Right atrium auricular region (tissue), 2 donors: ENCODE results near the gene CDKN2AIPNL. TPM values are rescaled to one million over a fixed set of nuclear protein-coding genes. Genes with fewer than 3 reads are reported as not detected.

Experiments used
- DNase-seq: peaks from one replicate; pipeline ENCODE4 v3.0.0-alpha.2; 2019; ENCODE audit warnings: low spot score
- H3K27ac ChIP-seq, 2 donors: fragments of 200-600 bp; sonication (generic); 1 replicate in 1 of 2; 2 replicates in 1 of 2; pipeline ENCODE4 v1.5.1; 2016 to 2019
- H3K27me3 ChIP-seq, 2 donors: fragments of 200-600 bp; sonication (generic); one replicate each; pipeline versions ENCODE4 v1.5.1 to v1.6.0; 2017 to 2019
- H3K36me3 ChIP-seq: fragments of 200-600 bp; sonication (generic); one replicate; pipeline ENCODE4 v1.5.1; 2016
- H3K4me1 ChIP-seq, 2 donors: fragments of 200-600 bp; sonication (generic); one replicate each; pipeline versions ENCODE4 v1.5.1 to v1.6.0; 2017 to 2019
- H3K4me3 ChIP-seq, 2 donors: fragments of 200-600 bp; sonication (generic); 1 replicate in 1 of 2; 2 replicates in 1 of 2; pipeline ENCODE4 v1.5.1; 2017 to 2019; ENCODE audit warnings: mild to moderate bottlenecking in 1 of 2, moderate library complexity in 1 of 2
- H3K9me3 ChIP-seq, 2 donors: fragments of 200-600 bp; sonication (generic); one replicate each; pipeline ENCODE4 v1.5.1; 2019
- CTCF ChIP-seq, 2 donors: fragments of 200-600 bp; sonication (generic); IDR thresholded peaks; one replicate each; pipeline ENCODE4 v1.5.1; 2019; ENCODE audit warnings: antibody characterized with exemption in 2 of 2
- total RNA-seq, 2 donors: library from RNA; depleted of rRNA; stranded (reverse); fragments of >200 nt; gene quantifications; one replicate each; pipeline ENCODE4 v1.1.0, GENCODE V29; 2016

The CDKN2AIPNL gene
- total RNA-seq, 2 donors from 2014 or later = 28.2 to 32.8 TPM

GRCh38 chr5:134411228-134411545 is 494 bp downstream of the CDKN2AIPNL start:
- H3K36me3 ChIP-seq = peaks cover 3% of the 10 kb centered on the region
- no peaks in the 10 kb centered on the region for H3K27me3 ChIP-seq
- H3K27ac ChIP-seq = peak overlapping the region; percentile 85
- peak overlapping the region; percentile 49 to 75 for H3K4me3 ChIP-seq
- DNase-seq = no peak
- TF ChIP-seq CTCF (IDR thresholded peaks at IDR 0.05) = no peak
- peaks cover 0 to 36% of the 10 kb centered on the region in 2 donors for H3K4me1 ChIP-seq
- H3K9me3 ChIP-seq = no peaks in the 10 kb centered on the region

DNA sequence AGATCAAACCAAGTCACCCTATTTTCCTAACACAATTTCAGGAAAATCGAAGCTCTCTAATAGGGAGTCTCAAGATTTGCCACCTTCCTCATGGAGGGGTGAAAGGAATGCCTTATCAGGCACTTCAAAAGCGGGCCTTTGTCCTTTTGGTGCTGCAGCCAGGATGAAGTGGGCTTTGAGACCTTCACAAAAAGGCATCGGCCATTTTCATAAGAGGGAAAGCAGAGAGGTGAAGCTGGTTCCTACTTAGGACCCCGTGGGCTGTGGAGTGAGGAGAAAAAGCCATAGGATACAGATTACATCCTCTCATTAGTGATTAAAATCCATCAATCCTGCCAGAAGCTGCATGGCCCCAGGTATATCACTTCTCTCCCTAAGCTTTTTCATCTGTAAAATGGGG is 859 bp downstream of the CDKN2AIPNL start:
- Histone ChIP-seq H3K4me1 (peaks cover 0 to 36% of the 10 kb centered on the region in 2 donors), H3K27me3 (no peaks in the 10 kb centered on the region), H3K9me3 (no peaks in the 10 kb centered on the region), H3K36me3 (peaks cover 3% of the 10 kb centered on the region), H3K27ac (no peak overlapping the region), H3K4me3 (peak overlapping the region; percentile 49 to 75)
- no peak for DNase-seq
- no peak for TF ChIP-seq CTCF (IDR thresholded peaks at IDR 0.05)

GRCh38 chr5:134409321-134409720 is 2.4 kb downstream of the CDKN2AIPNL start:
- Histone ChIP-seq H3K9me3 (no peaks in the 10 kb centered on the region), H3K4me1 (peaks cover 0 to 36% of the 10 kb centered on the region in 2 donors), H3K27me3 (no peaks in the 10 kb centered on the region), H3K27ac (no peak overlapping the region), H3K36me3 (peaks cover 3% of the 10 kb centered on the region), H3K4me3 (no peak overlapping the region)
- DNase-seq = no peak
- no peak for TF ChIP-seq CTCF (IDR thresholded peaks at IDR 0.05)

DNA sequence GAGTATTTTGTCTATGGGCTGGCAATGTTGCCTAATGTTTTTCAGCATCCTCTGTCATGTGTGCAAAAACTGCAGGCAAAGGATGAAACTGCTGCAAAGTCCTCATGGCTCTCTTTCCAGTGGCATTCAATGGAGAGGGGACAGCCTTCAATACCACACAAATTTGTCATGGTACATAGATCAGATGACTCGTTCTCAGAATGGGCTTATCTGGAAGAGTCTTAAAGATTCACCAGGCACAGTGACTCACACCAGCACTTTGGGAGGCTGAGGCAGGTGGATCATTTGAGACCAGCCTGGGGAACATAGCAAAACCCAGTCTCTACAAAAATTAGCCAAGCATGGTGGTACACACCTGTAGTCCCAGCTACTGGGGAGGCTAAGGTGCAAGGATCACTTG is 5.3 kb downstream of the CDKN2AIPNL start:
- H3K27me3 ChIP-seq = no peaks in the 10 kb centered on the region
- H3K4me3 ChIP-seq = no peak overlapping the region
- H3K27ac ChIP-seq = no peak overlapping the region
- no peak for DNase-seq
- peaks cover 0 to 24% of the 10 kb centered on the region in 2 donors for H3K4me1 ChIP-seq
- no peak for TF ChIP-seq CTCF (IDR thresholded peaks at IDR 0.05)
- H3K36me3 ChIP-seq = peaks cover 15% of the 10 kb centered on the region
- H3K9me3 ChIP-seq = no peaks in the 10 kb centered on the region

DNA sequence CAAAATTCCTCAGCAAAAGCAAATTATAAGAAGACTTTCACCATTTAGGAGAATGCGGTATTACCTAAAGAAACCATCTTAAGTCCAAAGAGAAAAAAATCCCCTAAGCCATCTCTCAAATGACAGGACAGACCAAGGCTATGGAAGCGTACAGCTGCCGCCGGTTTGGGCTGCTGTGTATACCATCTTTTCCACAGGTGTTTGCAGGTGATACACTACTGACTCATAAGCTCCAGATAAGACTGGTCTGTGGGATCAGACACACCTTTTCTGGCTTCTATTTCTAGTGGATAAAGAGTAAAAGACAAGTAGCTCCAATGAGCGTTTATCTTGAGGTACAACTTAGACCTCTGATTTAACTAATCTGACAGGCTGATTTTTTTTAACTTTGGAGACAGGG is 7.7 kb downstream of the CDKN2AIPNL start:
- H3K36me3 ChIP-seq = peaks cover 13% of the 10 kb centered on the region

More for the DNA sequence above, 7.7 kb downstream of the CDKN2AIPNL start:
- no peaks in the 10 kb centered on the region for H3K27me3 ChIP-seq
- DNase-seq = no peak
- TF ChIP-seq CTCF (IDR thresholded peaks at IDR 0.05) = no peak
- no peaks in the 10 kb centered on the region for H3K9me3 ChIP-seq
- H3K4me3 ChIP-seq = no peak overlapping the region
- H3K4me1 ChIP-seq = no peaks in the 10 kb centered on the region
- H3K27ac ChIP-seq = no peak overlapping the region
